Small intestine (tissue), 7 donors: ENCODE data around the gene GPX3. TPM values are rescaled to one million over a fixed set of nuclear protein-coding genes. Genes with fewer than 3 reads are reported as not detected.

ENCODE experiments used
- DNase-seq, 2 donors: peaks; one replicate each; pipeline versions ENCODE4 v3.0.0 to v3.0.0-alpha.2; 2013
- FAIRE-seq: peaks from 2 replicates; lab custom pipeline; 2012; peaks lifted over from hg19 to GRCh38; lab: Jason Lieb, UNC
- H3K27ac ChIP-seq, 3 donors: one replicate each; pipeline ENCODE4 v1.5.1; 2013; ENCODE audit warnings: low read length in 2 of 3, mild to moderate bottlenecking in 2 of 3, control low read depth in 1 of 3, inconsistent platforms in 1 of 3, low read depth in 1 of 3, moderate library complexity in 1 of 3
- H3K27me3 ChIP-seq, 3 donors: one replicate each; pipeline ENCODE4 v1.6.1; 2013; ENCODE audit warnings: low read length in 3 of 3, inconsistent platforms in 1 of 3; ENCODE audit not compliant: control insufficient read depth in 3 of 3, insufficient read depth in 3 of 3
- H3K36me3 ChIP-seq, 3 donors: one replicate each; pipeline ENCODE4 v1.6.1; 2013; ENCODE audit warnings: low read length in 3 of 3, inconsistent platforms in 1 of 3, low read depth in 1 of 3, mild to moderate bottlenecking in 1 of 3, moderate library complexity in 1 of 3; ENCODE audit not compliant: control insufficient read depth in 3 of 3, insufficient read depth in 2 of 3
- H3K4me1 ChIP-seq, 3 donors: one replicate each; pipeline ENCODE4 v1.6.1; 2013; ENCODE audit warnings: low read length in 2 of 3, inconsistent platforms in 1 of 3, low read depth in 1 of 3, mild to moderate bottlenecking in 1 of 3, moderate library complexity in 1 of 3; ENCODE audit not compliant: control insufficient read depth in 3 of 3, insufficient read depth in 2 of 3
- H3K4me3 ChIP-seq, 3 donors: one replicate each; pipeline ENCODE4 v1.5.1; 2013; ENCODE audit warnings: low read length in 3 of 3, control low read depth in 1 of 3, inconsistent platforms in 1 of 3, low read depth in 1 of 3, mild to moderate bottlenecking in 1 of 3, moderate library complexity in 1 of 3
- H3K9me3 ChIP-seq, 2 donors: one replicate each; pipeline ENCODE4 v1.6.1; 2013; ENCODE audit warnings: low read depth in 1 of 2, low read length in 1 of 2; ENCODE audit not compliant: control insufficient read depth in 2 of 2, insufficient read depth in 1 of 2
- WGBS, 3 donors: extraction: QIAGEN DNeasy Blood & Tissue Kit; methylation state at CpG; one replicate each; pipeline ENCODE4 v1.1.7; 2013; 5-methylcytosine and 5-hydroxymethylcytosine counted together
- polyA plus RNA-seq, 4 donors: library from polyadenylated mRNA; stranded (reverse) in 3 of 4; unstranded in 1 of 4; fragments of 200-250 nt in 3 of 4; fragments of 120-200 nt in 1 of 4; gene quantifications; one replicate each; pipeline versions ENCODE4 v1.2.1 to v1.2.3, GENCODE V29; 2013
- donor health status: healthy with polysubstance abuse.
- donor health status: control.
- donor health status: control.
- donor health status: Bipolar disorder and iron deficiency.
- donor health status: healthy.

The GPX3 gene
- polyA plus RNA-seq, 4 donors: 19.9 to 1,014 (median 112) TPM

- FAIRE-seq (no peak), DNase-seq (no peak)
- H3K27me3 ChIP-seq: no peaks in the 10 kb centered on the region
- H3K36me3 ChIP-seq: peaks cover 3 to 39% (median 5%) of the 10 kb centered on the region in 3 donors
- peaks cover 0 to 5% (median 4%) of the 10 kb centered on the region in 3 donors for H3K4me1 ChIP-seq
- H3K27ac ChIP-seq: peak overlapping the region in 2 of 3 donors; percentile 2 to 75
- H3K9me3 ChIP-seq: no peaks in the 10 kb centered on the region
- 76 to 97% (median 85%) methylated on average over 6 to 7 of the region's 7 CpGs for WGBS, 3 donors
- no peak overlapping the region for H3K4me3 ChIP-seq
Measured at GRCh38 chr5:151024440-151025249, 4.3 kb downstream of the GPX3 start.

DNA sequence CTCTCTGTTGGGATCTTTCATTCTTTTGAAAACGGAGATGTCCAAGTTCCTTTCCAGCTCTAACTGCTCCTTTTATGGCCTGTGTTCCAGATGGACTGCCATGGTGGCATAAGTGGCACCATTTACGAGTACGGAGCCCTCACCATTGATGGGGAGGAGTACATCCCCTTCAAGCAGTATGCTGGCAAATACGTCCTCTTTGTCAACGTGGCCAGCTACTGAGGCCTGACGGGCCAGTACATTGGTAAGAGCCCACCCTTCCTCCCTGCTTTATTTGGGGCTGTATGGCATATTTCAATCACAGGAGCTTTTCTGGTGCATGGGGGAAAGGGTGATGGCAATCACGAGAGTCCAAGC, 4.8 kb downstream of the GPX3 start:
- Histone ChIP-seq H3K4me1 (peaks cover 0 to 5% (median 4%) of the 10 kb centered on the region in 3 donors), H3K36me3 (peaks cover 3 to 45% (median 5%) of the 10 kb centered on the region in 3 donors), H3K27ac (peak overlapping the region in 1 of 3 donors; percentile 38), H3K9me3 (no peaks in the 10 kb centered on the region), H3K27me3 (no peaks in the 10 kb centered on the region), H3K4me3 (no peak overlapping the region)
- DNase-seq (no peak), FAIRE-seq (no peak)
- WGBS, 3 donors: 89 to 95% (median 92%) methylated on average over 7 of the region's 7 CpGs

DNA sequence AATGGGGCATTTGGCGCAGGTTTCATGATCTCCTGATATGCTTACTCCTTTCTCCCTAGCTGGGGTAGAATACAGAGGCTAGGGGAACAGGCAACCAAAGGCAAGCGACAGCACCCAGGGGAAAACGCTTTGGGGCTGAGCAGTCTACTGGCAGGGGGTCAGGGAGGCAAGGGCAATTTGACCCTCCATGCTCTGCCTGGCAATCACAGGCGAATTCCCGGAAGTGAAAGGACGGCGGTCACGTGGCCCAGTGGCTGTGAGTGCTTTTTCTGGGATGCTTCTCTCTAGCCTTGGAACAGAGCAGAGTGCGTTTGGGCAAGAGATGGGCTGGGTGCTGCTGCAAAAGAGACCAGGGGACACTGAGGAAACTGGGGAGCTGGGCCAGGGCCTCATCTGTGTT, 5.7 kb downstream of the GPX3 start:
- no peak overlapping the region for H3K4me3 ChIP-seq

GRCh38 chr5:151026679-151027078, 6.3 kb downstream of the GPX3 start:
- FAIRE-seq (no peak), DNase-seq (no peak)
- Histone ChIP-seq H3K27ac (peak overlapping the region in 1 of 3 donors; percentile 52), H3K27me3 (no peaks in the 10 kb centered on the region), H3K9me3 (no peaks in the 10 kb centered on the region), H3K4me3 (no peak overlapping the region), H3K4me1 (peaks cover 0 to 4% (median 0%) of the 10 kb centered on the region in 3 donors), H3K36me3 (peaks cover 3 to 58% (median 8%) of the 10 kb centered on the region in 3 donors)
- WGBS, 3 donors: 70 to 84% (median 77%) methylated on average over 7 of the region's 7 CpGs

More for the DNA sequence above, 5.7 kb downstream of the GPX3 start:
- Histone ChIP-seq H3K27ac (peak overlapping the region in 1 of 3 donors; percentile 38), H3K9me3 (no peaks in the 10 kb centered on the region), H3K36me3 (peaks cover 3 to 52% (median 5%) of the 10 kb centered on the region in 3 donors), H3K4me1 (peaks cover 0 to 4% (median 2%) of the 10 kb centered on the region in 3 donors), H3K27me3 (no peaks in the 10 kb centered on the region)
- WGBS, 3 donors: 80 to 94% (median 89%) methylated on average over 9 of the region's 9 CpGs
- no peak for FAIRE-seq
- no peak for DNase-seq

DNA sequence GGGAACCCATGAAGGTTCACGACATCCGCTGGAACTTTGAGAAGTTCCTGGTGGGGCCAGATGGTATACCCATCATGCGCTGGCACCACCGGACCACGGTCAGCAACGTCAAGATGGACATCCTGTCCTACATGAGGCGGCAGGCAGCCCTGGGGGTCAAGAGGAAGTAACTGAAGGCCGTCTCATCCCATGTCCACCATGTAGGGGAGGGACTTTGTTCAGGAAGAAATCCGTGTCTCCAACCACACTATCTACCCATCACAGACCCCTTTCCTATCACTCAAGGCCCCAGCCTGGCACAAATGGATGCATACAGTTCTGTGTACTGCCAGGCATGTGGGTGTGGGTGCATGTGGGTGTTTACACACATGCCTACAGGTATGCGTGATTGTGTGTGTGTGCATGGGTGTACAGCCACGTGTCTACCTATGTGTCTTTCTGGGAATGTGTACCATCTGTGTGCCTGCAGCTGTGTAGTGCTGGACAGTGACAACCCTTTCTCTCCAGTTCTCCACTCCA, 7.6 kb downstream of the GPX3 start:
- Histone ChIP-seq H3K27ac (peak overlapping the region in 1 of 3 donors; percentile 52), H3K4me1 (peaks cover 0 to 4% (median 0%) of the 10 kb centered on the region in 3 donors), H3K36me3 (peaks cover 3 to 66% (median 17%) of the 10 kb centered on the region in 3 donors), H3K4me3 (no peak overlapping the region), H3K9me3 (no peaks in the 10 kb centered on the region), H3K27me3 (no peaks in the 10 kb centered on the region)
- WGBS, 3 donors: 87 to 93% (median 90%) methylated on average over 11 of the region's 11 CpGs
- no peak for DNase-seq
- FAIRE-seq: no peak

DNA sequence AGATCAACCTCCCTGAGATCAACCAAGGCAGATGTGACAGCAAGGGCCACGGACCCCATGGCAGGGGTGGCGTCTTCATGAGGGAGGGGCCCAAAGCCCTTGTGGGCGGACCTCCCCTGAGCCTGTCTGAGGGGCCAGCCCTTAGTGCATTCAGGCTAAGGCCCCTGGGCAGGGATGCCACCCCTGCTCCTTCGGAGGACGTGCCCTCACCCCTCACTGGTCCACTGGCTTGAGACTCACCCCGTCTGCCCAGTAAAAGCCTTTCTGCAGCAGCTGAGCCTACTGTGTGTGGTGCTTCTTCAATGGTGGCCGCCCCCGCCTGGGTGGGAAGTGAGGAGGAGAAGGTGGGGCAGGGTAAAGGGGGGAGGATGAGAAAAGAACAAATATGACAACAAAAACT, 8.3 kb downstream of the GPX3 start:
- H3K9me3 ChIP-seq: no peaks in the 10 kb centered on the region
- DNase-seq (no peak), FAIRE-seq (no peak)
- no peak overlapping the region for H3K4me3 ChIP-seq
- 91 to 97% (median 94%) methylated on average over 8 of the region's 8 CpGs for WGBS, 3 donors
- no peaks in the 10 kb centered on the region for H3K27me3 ChIP-seq
- peak overlapping the region in 1 of 3 donors; percentile 52 for H3K27ac ChIP-seq
- H3K36me3 ChIP-seq: peaks cover 8 to 72% (median 23%) of the 10 kb centered on the region in 3 donors
- H3K4me1 ChIP-seq: peaks cover 0 to 4% (median 0%) of the 10 kb centered on the region in 3 donors

GRCh38 chr5:151029179-151030055, 9.0 kb downstream of the GPX3 start:
- no peak for FAIRE-seq
- H3K4me3 ChIP-seq: no peak overlapping the region
- H3K4me1 ChIP-seq: peaks cover 0 to under 1% (median 0%) of the 10 kb centered on the region in 3 donors
- 91 to 96% (median 95%) methylated on average over 9 of the region's 9 CpGs for WGBS, 3 donors
- peak overlapping the region in 1 of 3 donors; percentile 74 for H3K27ac ChIP-seq
- peaks cover 9 to 79% (median 29%) of the 10 kb centered on the region in 3 donors for H3K36me3 ChIP-seq
- DNase-seq: no peak
- no peaks in the 10 kb centered on the region for H3K27me3 ChIP-seq
- no peaks in the 10 kb centered on the region for H3K9me3 ChIP-seq

- DNase-seq: no peak
- Histone ChIP-seq H3K36me3 (peaks cover 9 to 84% (median 31%) of the 10 kb centered on the region in 3 donors), H3K4me3 (no peak overlapping the region), H3K4me1 (no peaks in the 10 kb centered on the region), H3K27ac (peak overlapping the region in 1 of 3 donors; percentile 74), H3K9me3 (no peaks in the 10 kb centered on the region), H3K27me3 (no peaks in the 10 kb centered on the region)
- WGBS, 3 donors: 84 to 96% (median 89%) methylated on average over 5 of the region's 5 CpGs
- FAIRE-seq: no peak
Measured at GRCh38 chr5:151030056-151030336, 9.6 kb downstream of the GPX3 start.
